Panc1 (cell line): Measurements from ENCODE around the gene USH2A.

Source experiments
- CTCF ChIP-seq: fragments of 450-650 bp; IDR thresholded peaks from 2 replicates; pipeline ENCODE4 v1.5.1; 2017; ENCODE audit warnings: mild to moderate bottlenecking
- REST ChIP-seq, 2 experiments: IDR thresholded peaks; 2 replicates each; pipeline ENCODE4 v1.6.1; 2011 to 2012; ENCODE audit warnings: low read depth in 2 of 2, control low read depth in 1 of 2, low read length in 1 of 2, mild to moderate bottlenecking in 1 of 2, moderate library complexity in 1 of 2; ENCODE audit not compliant: insufficient read depth in 1 of 2

- no peak for TF ChIP-seq CTCF
- no peak for TF ChIP-seq REST (IDR thresholded peaks at IDR 0.05; ENCODE audit: insufficient read depth in 1 of 2, low read depth in 2 of 2, low read length in 1 of 2)
Observed at GRCh38 chr1:216223486-216223885, 199.8 kb downstream of the USH2A start.
